Posterior cingulate gyrus (tissue), 11 donors: ENCODE results near the gene IMMP2L.

Experiments
- DNase-seq, 10 donors: peaks; one replicate each; pipeline versions ENCODE4 v3.0.0 to v3.0.0-alpha.2; 2020 to 2021; ENCODE audit warnings: mixed read lengths in 3 of 10
- intact Hi-C: fragments of 100-400 bp; cut with DNase I; formaldehyde crosslinking; loops from one replicate; pipeline ENCODE4 v1.15.1; 2023

The IMMP2L gene

GRCh38 chr7:111408724-111409123 is 153.6 kb downstream of the IMMP2L start:
- intact Hi-C loops, result no loop called here
- no peak for DNase-seq

GRCh38 chr7:111407258-111407657 is 155.0 kb downstream of the IMMP2L start:
- no peak for DNase-seq
- intact Hi-C loops, result no loop called here

- DNase-seq, result no peak
- intact Hi-C loops, result no loop called here
Measured at GRCh38 chr7:111405621-111406020, 156.7 kb downstream of the IMMP2L start.

- intact Hi-C loops, result no loop called here
- DNase-seq, result no peak
Measured at GRCh38 chr7:111401516-111401915, 160.8 kb downstream of the IMMP2L start.

- DNase-seq, result no peak
- intact Hi-C loops, result no loop called here
Measured at GRCh38 chr7:111400088-111400487, 162.2 kb downstream of the IMMP2L start.

- no peak for DNase-seq
- intact Hi-C loops, result no loop called here
Measured at GRCh38 chr7:111394891-111395290, 167.4 kb downstream of the IMMP2L start.

- DNase-seq, result no peak
- intact Hi-C loops, result no loop called here
Measured at GRCh38 chr7:111393011-111393754, 169.1 kb downstream of the IMMP2L start.

- DNase-seq, result no peak
- intact Hi-C loops, result no loop called here
Measured at GRCh38 chr7:111392294-111392693, 170.0 kb downstream of the IMMP2L start.

- DNase-seq, result no peak
- intact Hi-C loops, result no loop called here
Measured at GRCh38 chr7:111390000-111390399, 172.3 kb downstream of the IMMP2L start.

GRCh38 chr7:111388912-111389311 is 173.4 kb downstream of the IMMP2L start:
- no peak for DNase-seq
- intact Hi-C loops, result no loop called here

- intact Hi-C loops, result no loop called here
- DNase-seq, result no peak
Measured at GRCh38 chr7:111388016-111388415, 174.3 kb downstream of the IMMP2L start.

GRCh38 chr7:111384065-111384891 is 178.0 kb downstream of the IMMP2L start:
- intact Hi-C loops, result no loop called here
- DNase-seq, result no peak

GRCh38 chr7:111383133-111383532 is 179.2 kb downstream of the IMMP2L start:
- intact Hi-C loops, result no loop called here
- DNase-seq, result no peak

GRCh38 chr7:111381590-111381989 is 180.7 kb downstream of the IMMP2L start:
- intact Hi-C loops, result no loop called here
- no peak for DNase-seq

- intact Hi-C loops, result no loop called here
- no peak for DNase-seq
Measured at GRCh38 chr7:111380945-111381344, 181.3 kb downstream of the IMMP2L start.

GRCh38 chr7:111374027-111374426 is 188.3 kb downstream of the IMMP2L start:
- no peak for DNase-seq
- intact Hi-C loops, result no loop called here

GRCh38 chr7:111371437-111371836 is 190.9 kb downstream of the IMMP2L start:
- no peak for DNase-seq
- intact Hi-C loops, result no loop called here

- intact Hi-C loops, result no loop called here
Measured at GRCh38 chr7:111370002-111370401, 192.3 kb downstream of the IMMP2L start.

GRCh38 chr7:111368381-111369065 is 193.8 kb downstream of the IMMP2L start:
- no peak for DNase-seq
- intact Hi-C loops, result no loop called here

More at GRCh38 chr7:111370002-111370401, 192.3 kb downstream of the IMMP2L start:
- DNase-seq, result no peak

GRCh38 chr7:111364413-111364812 is 197.9 kb downstream of the IMMP2L start:
- no peak for DNase-seq
- intact Hi-C loops, result no loop called here

- intact Hi-C loops, result no loop called here
Measured at GRCh38 chr7:111363099-111363498, 199.2 kb downstream of the IMMP2L start.

More at GRCh38 chr7:111363099-111363498, 199.2 kb downstream of the IMMP2L start:
- no peak for DNase-seq
